PC-9 (cell line): ENCODE data around the gene TRIM28. TPM values are rescaled to one million over a fixed set of nuclear protein-coding genes. Genes with fewer than 3 reads are reported as not detected.
A peak's percentile ranks its signal among the peaks of the same experiment; 100 is the strongest.

Experiments
- BruUV-seq: library from RNA; stranded (reverse); fragments of 400-500 nt; replicated peaks from 2 replicates; lab custom pipeline; 2021; lab: Mats Ljungman, UMichigan
- CTCF ChIA-PET: fragments of 300-600 bp; sonication (Branson Sonifier 250); formaldehyde crosslinking; loops from one replicate; lab custom pipeline; 2022; ENCODE audit warnings: antibody characterized with exemption; lab: Charles Lee
- POLR2A ChIA-PET: fragments of 300-600 bp; sonication (Branson Sonifier 250); formaldehyde crosslinking; loops from one replicate; lab custom pipeline; 2022; ENCODE audit warnings: antibody characterized with exemption; ENCODE audit not compliant: unreplicated experiment; lab: Charles Lee
- DNase-seq, 2 experiments: peaks; one replicate each; pipeline versions ENCODE4 v3.0.0 to v3.0.0-alpha.2; 2015 to 2022; ENCODE audit warnings: mixed read lengths in 1 of 2
- H2AFZ ChIP-seq: fragments of 200-600 bp; sonication (generic); 2 replicates; pipeline ENCODE4 v1.8.1; 2017; ENCODE audit warnings: antibody characterized with exemption
- H3F3A ChIP-seq: fragments of 200-600 bp; sonication (generic); 2 replicates; pipeline ENCODE4 v1.8.1; 2017; ENCODE audit warnings: antibody characterized with exemption, mild to moderate bottlenecking, low read depth; ENCODE audit not compliant: insufficient read depth
- H3K27ac ChIP-seq: fragments of 200-600 bp; sonication (generic); 2 replicates; pipeline ENCODE4 v1.6.1; 2016; ENCODE audit warnings: mixed run types
- H3K27me3 ChIP-seq: fragments of 200-600 bp; sonication (generic); 2 replicates; pipeline ENCODE4 v1.6.1; 2016; ENCODE audit warnings: low read depth, mixed run types; ENCODE audit not compliant: insufficient read depth
- H3K36me3 ChIP-seq: fragments of 200-600 bp; sonication (generic); 2 replicates; pipeline ENCODE4 v1.6.1; 2016; ENCODE audit warnings: low read depth, mixed run types
- H3K4me1 ChIP-seq: fragments of 200-600 bp; sonication (generic); replicated peaks from 2 replicates; pipeline ENCODE4 v1.6.1; 2016; ENCODE audit warnings: mixed run types; ENCODE audit not compliant: insufficient read depth
- H3K4me2 ChIP-seq: fragments of 200-600 bp; sonication (generic); 2 replicates; pipeline ENCODE4 v1.6.1; 2017; ENCODE audit warnings: mixed run types
- H3K4me3 ChIP-seq: fragments of 200-600 bp; sonication (generic); 2 replicates; pipeline ENCODE4 v1.6.1; 2016; ENCODE audit warnings: mixed run types
- H3K79me2 ChIP-seq: fragments of 200-600 bp; sonication (generic); 2 replicates; pipeline ENCODE4 v1.6.1; 2017; ENCODE audit warnings: low read depth, mixed run types
- H3K9me2 ChIP-seq: fragments of 200-600 bp; sonication (generic); 2 replicates; pipeline ENCODE4 v1.8.1; 2017; ENCODE audit warnings: mild to moderate bottlenecking; ENCODE audit not compliant: insufficient read depth
- H3K9me3 ChIP-seq: fragments of 200-600 bp; sonication (generic); 2 replicates; pipeline ENCODE4 v1.8.1; 2016; ENCODE audit warnings: low read depth; ENCODE audit not compliant: insufficient read depth
- H4K20me1 ChIP-seq: fragments of 200-600 bp; sonication (generic); 2 replicates; pipeline ENCODE4 v1.8.1; 2017; ENCODE audit not compliant: insufficient read depth
- CTCF ChIP-seq: fragments of 200-600 bp; sonication (generic); conservative IDR thresholded peaks from 2 replicates; pipeline ENCODE4 v1.6.1; 2017; ENCODE audit warnings: mixed run types, antibody characterized with exemption, mild to moderate bottlenecking, moderate library complexity
- EZH2 ChIP-seq: fragments of 200-600 bp; sonication (generic); IDR thresholded peaks from 2 replicates; pipeline ENCODE4 v1.8.0; 2017; ENCODE audit warnings: antibody characterized with exemption, low read depth
- intact Hi-C: fragments of 100-400 bp; cut with micrococcal nuclease; formaldehyde crosslinking; loops from one replicate; pipeline ENCODE4 v1.10.0; 2022; ENCODE audit not compliant: unreplicated experiment
- total RNA-seq: library from RNA; stranded (reverse); gene quantifications from 2 replicates; pipeline ENCODE4 v1.2.3, GENCODE V29; 2021

TRIM28 gene
- total RNA-seq, 1 experiment from 2014 or later, result 322 TPM

DNA sequence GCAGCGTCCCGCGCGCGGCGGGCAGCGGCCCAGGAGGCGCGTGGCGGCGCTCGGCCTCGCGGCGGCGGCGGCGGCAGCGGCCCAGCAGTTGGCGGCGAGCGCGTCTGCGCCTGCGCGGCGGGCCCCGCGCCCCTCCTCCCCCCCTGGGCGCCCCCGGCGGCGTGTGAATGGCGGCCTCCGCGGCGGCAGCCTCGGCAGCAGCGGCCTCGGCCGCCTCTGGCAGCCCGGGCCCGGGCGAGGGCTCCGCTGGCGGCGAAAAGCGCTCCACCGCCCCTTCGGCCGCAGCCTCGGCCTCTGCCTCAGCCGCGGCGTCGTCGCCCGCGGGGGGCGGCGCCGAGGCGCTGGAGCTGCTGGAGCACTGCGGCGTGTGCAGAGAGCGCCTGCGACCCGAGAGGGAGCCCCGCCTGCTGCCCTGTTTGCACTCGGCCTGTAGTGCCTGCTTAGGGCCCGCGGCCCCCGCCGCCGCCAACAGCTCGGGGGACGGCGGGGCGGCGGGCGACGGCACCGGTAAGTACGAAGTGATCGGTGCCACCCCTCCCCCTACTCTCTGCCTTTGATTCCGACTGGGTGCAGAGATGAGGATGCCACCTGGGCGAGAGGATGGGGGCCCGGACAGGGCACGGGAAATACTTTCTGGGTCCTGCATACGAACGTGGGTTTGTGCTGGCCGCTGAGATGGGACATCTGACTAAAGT is 874 bp downstream of the TRIM28 start:
- no TSS peak for BruUV-seq

GRCh38 chr19:58545286-58546018 is 1.6 kb downstream of the TRIM28 start:
- peak overlapping the region; percentile 95 for H3K4me2 ChIP-seq
- TF ChIP-seq EZH2 (no peak), CTCF (no peak)
- H3K4me1 ChIP-seq, result peaks cover 10% of the 10 kb centered on the region; the same call in 1 of the 2 replicates
- TSS peak; percentile 50 for BruUV-seq
- POLR2A ChIA-PET, result no interaction called here
- CTCF ChIA-PET, result no interaction called here
- H4K20me1 ChIP-seq, result peaks cover 29% of the 10 kb centered on the region
- no peaks in the 10 kb centered on the region for H3K9me3 ChIP-seq
- no peak for DNase-seq
- peaks cover 14% of the 10 kb centered on the region; the same call in 1 of the 2 replicates for H3F3A ChIP-seq
- H3K27ac ChIP-seq, result no peak overlapping the region
- H3K27me3 ChIP-seq, result no peaks in the 10 kb centered on the region
- intact Hi-C loops, result no loop called here
- H2AFZ ChIP-seq, result no peak overlapping the region
- H3K79me2 ChIP-seq, result peaks cover 44% of the 10 kb centered on the region
- peaks cover 5% of the 10 kb centered on the region; the same call in 1 of the 2 replicates for H3K36me3 ChIP-seq
- no peaks in the 10 kb centered on the region for H3K9me2 ChIP-seq
- H3K4me3 ChIP-seq, result peak overlapping the region; percentile 76

More for the DNA sequence above, 874 bp downstream of the TRIM28 start:
- H3K4me1 ChIP-seq, result peaks cover 10% of the 10 kb centered on the region; the same call in 1 of the 2 replicates
- peaks cover 44% of the 10 kb centered on the region for H3K79me2 ChIP-seq
- no peak overlapping the region for H2AFZ ChIP-seq
- DNase-seq, result no peak
- H3K4me3 ChIP-seq, result peak overlapping the region; percentile 76
- peak overlapping the region; percentile 88 for H3K27ac ChIP-seq
- no peaks in the 10 kb centered on the region for H3K9me2 ChIP-seq
- intact Hi-C loops, result loop anchor here (1.0 kb wide), 1 partner anchor 361 kb away; the partner anchor contains the start of gene ZNF274
- peak overlapping the region; percentile 95 for H3K4me2 ChIP-seq
- peaks cover 29% of the 10 kb centered on the region for H4K20me1 ChIP-seq
- no peaks in the 10 kb centered on the region for H3K9me3 ChIP-seq
- TF ChIP-seq CTCF (no peak), EZH2 (no peak)
- H3F3A ChIP-seq, result peaks cover 11% of the 10 kb centered on the region; the same call in 1 of the 2 replicates
- H3K36me3 ChIP-seq, result peaks cover 5% of the 10 kb centered on the region; the same call in 1 of the 2 replicates
- ChIA-PET POLR2A (interaction anchor here (0.6 kb wide), 1 partner anchor 48 kb away, joined by 3 read pairs; no protein-coding TSS in a partner anchor), CTCF (no interaction called here)
- no peaks in the 10 kb centered on the region for H3K27me3 ChIP-seq

- Histone ChIP-seq H3K79me2 (peaks cover 44% of the 10 kb centered on the region), H3F3A (peaks cover 20% of the 10 kb centered on the region; the same call in 1 of the 2 replicates), H3K4me1 (peaks cover 10% of the 10 kb centered on the region; the same call in 1 of the 2 replicates), H3K27ac (no peak overlapping the region), H3K4me2 (peak overlapping the region; percentile 95), H3K9me2 (no peaks in the 10 kb centered on the region), H3K9me3 (no peaks in the 10 kb centered on the region), H3K4me3 (peak overlapping the region; percentile 76), H2AFZ (no peak overlapping the region), H4K20me1 (peaks cover 29% of the 10 kb centered on the region), H3K36me3 (peaks cover 5% of the 10 kb centered on the region; the same call in 1 of the 2 replicates), H3K27me3 (no peaks in the 10 kb centered on the region)
- intact Hi-C loops, result no loop called here
- no peak for TF ChIP-seq CTCF
- TF ChIP-seq EZH2, result no peak
- ChIA-PET POLR2A (no interaction called here), CTCF (no interaction called here)
- BruUV-seq, result no TSS peak
- no peak for DNase-seq
These were observed 2.2 kb downstream of the TRIM28 start for GRCh38 chr19:58546019-58546530.
